Osteoblast (primary cell): ENCODE measurements around the gene SHISA9. TPM values are rescaled to one million over a fixed set of nuclear protein-coding genes. Genes with fewer than 3 reads are reported as not detected.

ENCODE experiments used
- DNase-seq: peaks from one replicate; pipeline ENCODE4 v3.0.0; 2011; ENCODE audit warnings: low spot score, mixed read lengths; ENCODE audit not compliant: insufficient read length; ENCODE audit errors: missing footprints
- H2AFZ ChIP-seq: 2 replicates; pipeline ENCODE4 v1.6.0; 2011; ENCODE audit warnings: mild to moderate bottlenecking, low read length
- H3K27ac ChIP-seq: 2 replicates; pipeline ENCODE4 v1.5.1; 2011; ENCODE audit warnings: mild to moderate bottlenecking, low read depth, low read length, moderate library complexity
- H3K27me3 ChIP-seq: 2 replicates; pipeline ENCODE4 v1.6.0; 2012; ENCODE audit warnings: mild to moderate bottlenecking, control low read depth, inconsistent platforms, low read length, moderate library complexity; ENCODE audit not compliant: insufficient read depth
- H3K36me3 ChIP-seq: 2 replicates; pipeline ENCODE4 v1.5.1; 2011; ENCODE audit warnings: mild to moderate bottlenecking, low read length, control low read depth, moderate library complexity; ENCODE audit not compliant: insufficient read depth
- H3K4me1 ChIP-seq: 2 replicates; pipeline ENCODE4 v1.5.1; 2011; ENCODE audit warnings: mild to moderate bottlenecking, low read length, control low read depth, moderate library complexity; ENCODE audit not compliant: insufficient read depth
- H3K4me2 ChIP-seq: 2 replicates; pipeline ENCODE4 v1.6.0; 2011; ENCODE audit warnings: mild to moderate bottlenecking, low read length; ENCODE audit not compliant: insufficient read depth
- H3K4me3 ChIP-seq: fragments of 200-600 bp; sonication (generic); 3 replicates; pipeline ENCODE4 v1.5.1; 2012; ENCODE audit warnings: mild to moderate bottlenecking, low read length, inconsistent platforms; ENCODE audit not compliant: insufficient read depth
- H3K79me2 ChIP-seq: 2 replicates; pipeline ENCODE4 v1.6.0; 2012; ENCODE audit warnings: mild to moderate bottlenecking, low read length, control low read depth, inconsistent platforms; ENCODE audit not compliant: insufficient read depth
- H3K9me3 ChIP-seq: 2 replicates; pipeline ENCODE4 v1.5.1; 2011; ENCODE audit warnings: low read depth, low read length, control low read depth
- H4K20me1 ChIP-seq: 2 replicates; pipeline ENCODE4 v1.6.0; 2012; ENCODE audit warnings: mild to moderate bottlenecking, low read length, control low read depth; ENCODE audit not compliant: insufficient read depth
- total RNA-seq: library from RNA; depleted of rRNA; stranded (reverse); fragments of >200 nt; gene quantifications from 2 replicates; pipeline ENCODE4 v1.2.3, GENCODE V29; 2012
- TF ChIP-seq, protein P1 (sequence below): IDR thresholded peaks from 2 replicates; pipeline ENCODE4 v1.5.1; 2011; ENCODE audit warnings: mild to moderate bottlenecking, low read depth, low read length, moderate library complexity; ENCODE audit errors: extremely low read depth

SHISA9 gene
- total RNA-seq, 1 donor, result under 0.01 TPM

DNA sequence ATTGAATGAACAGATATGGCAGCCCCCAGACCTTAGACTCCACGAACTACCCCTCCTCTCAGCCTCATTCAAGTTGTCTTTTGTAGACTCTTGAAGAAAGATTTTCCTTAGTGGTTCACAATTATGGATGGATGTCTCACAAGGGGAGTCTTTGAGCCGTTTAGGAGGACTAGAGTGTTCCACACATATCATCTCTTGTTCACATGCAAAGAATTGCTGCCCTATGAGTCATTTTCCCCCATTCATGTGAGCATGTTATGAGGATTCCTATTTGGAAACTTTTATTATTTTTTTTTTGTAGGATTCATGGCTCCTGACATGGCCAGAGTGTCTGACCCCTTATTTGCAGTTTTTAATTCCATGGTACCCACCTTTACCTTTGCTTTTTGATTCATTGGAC, 237.1 kb downstream of the SHISA9 start:
- no peaks in the 10 kb centered on the region for H3K36me3 ChIP-seq
- TF ChIP-seq, protein P1, sequence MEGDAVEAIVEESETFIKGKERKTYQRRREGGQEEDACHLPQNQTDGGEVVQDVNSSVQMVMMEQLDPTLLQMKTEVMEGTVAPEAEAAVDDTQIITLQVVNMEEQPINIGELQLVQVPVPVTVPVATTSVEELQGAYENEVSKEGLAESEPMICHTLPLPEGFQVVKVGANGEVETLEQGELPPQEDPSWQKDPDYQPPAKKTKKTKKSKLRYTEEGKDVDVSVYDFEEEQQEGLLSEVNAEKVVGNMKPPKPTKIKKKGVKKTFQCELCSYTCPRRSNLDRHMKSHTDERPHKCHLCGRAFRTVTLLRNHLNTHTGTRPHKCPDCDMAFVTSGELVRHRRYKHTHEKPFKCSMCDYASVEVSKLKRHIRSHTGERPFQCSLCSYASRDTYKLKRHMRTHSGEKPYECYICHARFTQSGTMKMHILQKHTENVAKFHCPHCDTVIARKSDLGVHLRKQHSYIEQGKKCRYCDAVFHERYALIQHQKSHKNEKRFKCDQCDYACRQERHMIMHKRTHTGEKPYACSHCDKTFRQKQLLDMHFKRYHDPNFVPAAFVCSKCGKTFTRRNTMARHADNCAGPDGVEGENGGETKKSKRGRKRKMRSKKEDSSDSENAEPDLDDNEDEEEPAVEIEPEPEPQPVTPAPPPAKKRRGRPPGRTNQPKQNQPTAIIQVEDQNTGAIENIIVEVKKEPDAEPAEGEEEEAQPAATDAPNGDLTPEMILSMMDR, result no peak
- no peaks in the 10 kb centered on the region for H3K79me2 ChIP-seq
- no peak overlapping the region for H3K4me2 ChIP-seq
- H3K27me3 ChIP-seq, result no peaks in the 10 kb centered on the region
- H3K9me3 ChIP-seq, result no peaks in the 10 kb centered on the region
- no peak overlapping the region for H3K27ac ChIP-seq
- no peaks in the 10 kb centered on the region for H3K4me1 ChIP-seq
- no peak overlapping the region for H3K4me3 ChIP-seq
- no peak overlapping the region for H2AFZ ChIP-seq
- no peak for DNase-seq
- no peaks in the 10 kb centered on the region for H4K20me1 ChIP-seq

DNA sequence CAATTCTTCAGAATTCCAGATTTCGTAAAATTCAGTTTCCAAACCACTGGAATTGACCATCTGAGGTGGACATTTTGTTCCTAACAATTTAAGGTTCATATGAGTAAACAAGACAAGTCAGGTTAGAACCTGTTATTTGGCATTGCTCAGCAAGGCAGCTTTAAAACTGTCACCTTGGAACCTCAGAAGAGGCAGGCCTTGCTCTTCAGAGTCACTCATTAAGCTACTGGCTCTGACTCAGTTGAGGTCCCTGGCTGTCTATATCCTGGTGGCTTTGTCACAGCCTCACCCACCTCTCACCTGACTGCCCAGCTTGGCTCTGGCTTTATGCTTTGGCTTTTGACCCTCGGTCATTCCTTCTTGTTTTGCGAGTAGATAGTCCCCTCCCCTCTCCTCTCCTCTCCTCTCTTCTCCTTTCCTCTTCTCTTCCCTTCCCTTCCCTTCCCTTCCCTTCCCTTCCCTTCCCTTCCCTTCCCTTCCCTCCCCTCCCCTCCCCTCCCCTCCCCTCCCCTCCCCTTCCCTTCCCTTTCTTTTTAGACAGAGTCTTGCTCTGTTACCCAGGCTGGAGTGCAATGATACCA, 238.4 kb downstream of the SHISA9 start:
- H3K4me3 ChIP-seq, result no peak overlapping the region
- DNase-seq, result no peak

DNA sequence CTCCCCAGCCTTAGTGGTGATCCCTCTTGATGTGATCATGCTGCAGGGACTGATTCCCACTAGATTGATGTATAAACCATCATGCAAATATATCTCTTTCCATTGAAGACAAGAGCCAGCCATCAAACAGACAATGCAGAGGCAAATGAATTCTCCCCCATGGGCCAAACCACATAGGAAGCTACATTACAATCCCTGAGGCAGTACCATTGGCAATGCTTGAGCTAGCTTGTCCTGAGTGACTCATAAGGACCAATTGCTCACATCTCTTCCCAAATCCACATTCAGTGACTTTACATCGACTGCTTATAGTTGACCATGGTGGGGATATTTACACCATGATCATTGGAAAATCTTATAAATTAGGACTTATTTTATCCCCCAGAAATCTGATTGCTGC, 242.2 kb downstream of the SHISA9 start:
- H3K36me3 ChIP-seq, result no peaks in the 10 kb centered on the region
- H3K4me3 ChIP-seq, result no peak overlapping the region
- no peak overlapping the region for H3K27ac ChIP-seq
- H3K4me2 ChIP-seq, result no peak overlapping the region
- H3K27me3 ChIP-seq, result no peaks in the 10 kb centered on the region
- no peak for DNase-seq
- H3K9me3 ChIP-seq, result no peaks in the 10 kb centered on the region
- no peaks in the 10 kb centered on the region for H4K20me1 ChIP-seq
- H2AFZ ChIP-seq, result no peak overlapping the region
- TF ChIP-seq, protein P1, result no peak
- H3K79me2 ChIP-seq, result no peaks in the 10 kb centered on the region
- H3K4me1 ChIP-seq, result no peaks in the 10 kb centered on the region

More for the DNA sequence above, 238.4 kb downstream of the SHISA9 start:
- no peaks in the 10 kb centered on the region for H3K36me3 ChIP-seq
- TF ChIP-seq, protein P1, result no peak
- H3K27ac ChIP-seq, result no peak overlapping the region
- no peak overlapping the region for H3K4me2 ChIP-seq
- no peaks in the 10 kb centered on the region for H3K27me3 ChIP-seq
- H3K9me3 ChIP-seq, result no peaks in the 10 kb centered on the region
- no peaks in the 10 kb centered on the region for H4K20me1 ChIP-seq
- H3K79me2 ChIP-seq, result no peaks in the 10 kb centered on the region
- H2AFZ ChIP-seq, result no peak overlapping the region
- H3K4me1 ChIP-seq, result no peaks in the 10 kb centered on the region

DNA sequence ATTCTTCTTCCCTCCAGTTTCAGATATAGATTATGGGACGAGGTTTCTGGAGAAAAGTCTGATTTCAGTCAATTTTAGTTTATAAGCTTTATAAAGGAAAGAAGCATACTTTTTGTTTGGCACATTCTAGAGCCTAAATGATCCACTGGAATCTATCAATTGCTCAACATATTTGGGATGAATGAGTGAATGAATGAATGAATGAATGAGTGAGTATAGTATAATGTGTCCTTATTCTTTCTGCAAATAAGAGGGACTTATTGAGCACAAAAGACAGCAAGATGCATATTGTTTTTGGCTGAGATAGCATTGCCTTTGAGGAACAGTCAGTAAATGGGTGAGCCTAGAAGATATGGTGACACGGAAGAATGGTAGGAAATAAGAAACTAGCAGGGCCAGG, 245.4 kb downstream of the SHISA9 start:
- H3K4me2 ChIP-seq, result no peak overlapping the region
- H3K9me3 ChIP-seq, result no peaks in the 10 kb centered on the region
- no peaks in the 10 kb centered on the region for H4K20me1 ChIP-seq
- DNase-seq, result no peak
- H3K27me3 ChIP-seq, result no peaks in the 10 kb centered on the region
- no peaks in the 10 kb centered on the region for H3K4me1 ChIP-seq
- H3K4me3 ChIP-seq, result no peak overlapping the region
- TF ChIP-seq, protein P1, result no peak
- H2AFZ ChIP-seq, result no peak overlapping the region
- H3K27ac ChIP-seq, result no peak overlapping the region
- H3K79me2 ChIP-seq, result no peaks in the 10 kb centered on the region
- no peaks in the 10 kb centered on the region for H3K36me3 ChIP-seq
